ENCODE data around the gene PANK4.
A peak's percentile ranks its signal among the peaks of the same experiment; 100 is the strongest.
"Not testable (repeated sequence)": the region's sequence is repeated elsewhere in the genome, so short reads cannot be mapped to it uniquely, and the experiment has no call there.

Gene PANK4

DNA sequence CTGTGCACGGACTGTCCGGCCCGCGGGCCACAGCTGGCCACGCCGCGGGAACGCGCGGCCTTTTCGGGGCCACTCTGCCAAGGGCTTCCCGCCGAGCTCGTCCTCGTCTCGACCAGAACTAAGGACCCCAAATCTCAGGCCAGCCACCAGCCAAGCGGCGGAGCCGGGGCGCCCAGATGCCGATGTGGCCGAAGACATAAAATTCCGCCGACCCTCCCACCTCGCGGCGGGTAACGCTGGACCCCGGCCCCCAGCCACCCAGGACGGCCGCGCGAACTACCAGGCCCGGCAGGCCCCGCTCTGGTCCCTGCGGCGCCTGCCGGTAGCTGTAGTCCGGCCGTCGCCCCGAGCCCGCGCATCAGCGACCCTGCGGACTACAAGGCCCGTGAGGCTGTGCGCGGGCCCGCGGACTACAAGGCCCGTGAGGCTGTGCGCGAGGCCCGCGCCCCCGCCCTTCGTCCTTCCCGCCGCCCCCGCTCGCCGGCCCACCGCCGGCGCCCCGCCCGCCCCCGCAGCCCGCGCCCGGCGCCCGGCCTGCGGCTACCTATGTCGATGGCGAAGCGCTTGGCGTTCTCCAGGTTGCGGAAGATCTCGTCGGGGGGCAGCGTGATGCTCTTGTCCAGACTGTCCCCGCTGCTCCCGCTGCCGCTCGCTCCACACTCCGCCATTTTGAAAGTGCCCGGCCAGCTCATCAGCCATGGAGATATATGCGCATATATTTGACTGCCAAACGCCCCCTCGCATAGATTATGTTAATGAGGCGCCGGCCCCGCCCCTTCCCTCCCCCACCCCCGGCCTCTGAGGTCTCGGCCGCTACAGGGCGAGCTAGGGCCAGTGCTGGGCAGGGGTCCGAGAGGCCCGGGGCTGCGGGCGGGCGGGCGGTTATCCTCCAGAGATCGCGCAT lies at the start of gene PANK4:
PANK4 (minus strand) TSS at position 677 of the 904 bp plus-strand sequence; CDS start at position 668, 9 bp downstream.
- peak; percentile 83 to 87 for DNase-seq (ENCODE audit: low read depth in 2 of 2)

DNA sequence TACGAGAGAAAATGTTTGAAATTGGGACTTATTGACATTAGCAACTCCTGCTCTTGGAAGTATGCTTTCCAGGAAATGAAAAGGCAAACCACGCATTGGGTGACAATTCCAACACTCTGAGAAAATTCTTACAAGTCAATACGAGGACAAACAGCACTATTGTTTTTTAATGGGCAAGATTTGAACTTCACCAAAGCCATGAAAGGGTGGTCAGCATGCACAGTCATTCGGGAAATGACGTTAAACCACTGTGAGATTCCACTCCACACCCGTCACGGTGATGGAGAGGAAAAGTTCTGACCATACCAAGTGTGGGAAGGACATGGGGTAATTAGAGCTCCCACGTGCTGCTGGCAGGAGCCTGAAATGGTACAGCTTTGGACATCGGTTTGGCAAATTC lies 48.0 kb upstream of the PANK4 start:
- no peak for DNase-seq (ENCODE audit: low read depth in 2 of 2)

DNA sequence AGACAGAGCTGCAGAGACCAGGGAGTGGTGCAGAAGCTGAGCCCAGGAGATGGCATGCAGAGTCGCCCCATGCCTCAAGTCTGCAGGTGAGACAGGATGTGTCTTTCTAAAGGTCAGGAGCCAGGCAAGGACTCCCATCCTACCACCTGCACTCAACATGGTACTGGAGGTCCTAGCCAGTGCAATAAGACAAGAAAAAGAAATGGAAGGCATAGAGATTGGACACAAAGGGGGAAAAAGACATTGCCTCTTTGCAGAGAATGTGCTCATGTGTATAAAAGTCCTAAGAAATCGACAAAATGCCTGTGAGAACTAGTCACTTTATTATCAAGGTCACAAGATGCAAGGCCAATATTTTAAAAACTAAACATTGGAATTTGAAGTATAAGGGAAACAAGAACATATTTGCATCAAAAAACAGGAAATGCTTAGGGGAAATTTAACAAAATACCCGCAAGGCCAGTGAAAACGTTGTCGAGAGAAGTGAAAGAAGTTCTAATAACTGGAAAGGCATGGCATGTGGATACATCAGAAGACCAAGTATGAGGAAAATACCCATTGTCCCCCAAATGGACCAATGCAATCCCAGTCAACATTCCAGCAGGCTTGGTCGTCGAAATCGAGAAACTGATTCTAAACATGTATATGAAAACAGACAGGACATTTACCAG lies 47.0 kb upstream of the PANK4 start:
- no peak for DNase-seq (ENCODE audit: low read depth in 2 of 2)

DNA sequence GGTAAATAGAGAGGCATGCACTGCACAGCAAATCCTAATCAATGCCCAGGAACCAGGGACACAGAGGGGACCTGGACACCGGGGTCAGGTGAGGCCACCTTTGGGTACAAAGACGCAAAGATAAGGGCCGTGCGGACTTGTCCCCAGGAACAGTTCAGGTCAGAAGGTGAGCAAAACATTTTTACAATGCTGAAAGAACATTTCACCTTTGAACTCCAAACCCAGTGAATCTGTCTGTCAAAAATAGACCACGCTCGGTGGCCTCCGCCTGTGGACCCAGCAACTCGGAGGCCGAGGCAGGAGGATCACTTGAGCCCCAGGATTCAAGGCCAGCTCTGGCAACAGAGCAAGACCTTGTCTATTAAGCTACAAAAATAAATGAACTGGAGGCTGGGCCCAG lies 45.0 kb upstream of the PANK4 start:
- DNase-seq (ENCODE audit: low read depth in 2 of 2) = no peak

DNA sequence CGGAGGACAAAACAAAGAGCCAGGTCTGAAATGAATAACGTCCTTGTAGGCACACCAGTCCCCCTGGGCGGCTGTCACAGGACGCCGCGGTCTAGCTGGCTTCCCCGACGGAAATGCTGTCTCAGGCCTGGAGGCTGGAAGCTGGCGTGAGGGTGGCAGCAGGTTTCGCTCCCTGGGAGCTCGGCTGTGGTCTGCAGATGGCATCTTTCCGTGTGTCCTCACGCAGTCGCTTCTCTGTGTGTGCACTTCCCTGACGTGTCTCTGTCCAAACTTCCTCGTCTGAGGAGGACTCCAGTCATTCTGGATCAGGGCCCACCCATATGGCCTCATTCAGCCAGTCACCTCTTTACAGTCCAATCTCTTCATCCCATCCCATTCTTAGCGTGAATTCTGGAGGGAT lies 43.9 kb upstream of the PANK4 start:
- no peak for DNase-seq (ENCODE audit: low read depth in 2 of 2)

DNA sequence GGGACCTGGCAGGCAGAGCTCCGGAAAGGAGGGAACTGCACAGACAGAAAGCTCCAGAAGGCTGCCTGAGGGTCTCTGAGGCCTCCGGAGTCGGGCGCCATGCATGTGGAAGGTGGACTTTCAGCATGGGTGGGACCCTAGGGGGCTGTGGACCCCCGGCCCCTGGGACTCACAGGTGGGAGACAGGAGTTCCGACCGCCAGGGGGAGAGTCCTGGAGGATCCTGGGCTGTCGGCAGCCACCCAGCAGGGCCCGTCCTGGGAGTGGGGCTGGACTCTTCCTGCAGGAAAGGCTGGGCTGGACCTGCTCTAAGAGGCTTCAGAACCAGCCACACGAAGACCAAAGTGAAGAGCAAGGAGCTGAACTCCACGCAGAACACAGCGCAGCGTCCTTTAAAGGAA lies 43.3 kb upstream of the PANK4 start:
- not testable (repeated sequence) for DNase-seq (ENCODE audit: low read depth in 2 of 2)

DNA sequence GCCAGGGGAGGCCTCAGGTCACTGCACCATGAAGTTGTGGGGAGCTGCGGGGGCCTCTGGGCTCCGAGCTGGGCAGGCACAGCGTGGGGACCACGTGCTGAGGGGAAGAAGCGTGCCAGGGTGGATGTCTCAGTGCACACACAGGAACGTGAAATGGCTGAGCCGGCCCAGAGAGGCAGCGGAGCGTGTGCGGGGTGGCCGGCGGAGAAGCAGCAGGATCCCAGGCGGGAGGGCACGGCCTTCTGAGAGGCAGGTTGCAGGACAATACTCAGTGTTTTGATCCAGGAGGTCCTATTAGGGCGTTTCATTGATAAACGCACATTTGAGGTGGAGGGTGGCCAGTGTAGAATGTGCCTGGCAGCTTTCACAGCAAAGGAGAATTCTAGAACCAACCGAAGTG lies 42.7 kb upstream of the PANK4 start:
- no peak for DNase-seq (ENCODE audit: low read depth in 2 of 2)

DNA sequence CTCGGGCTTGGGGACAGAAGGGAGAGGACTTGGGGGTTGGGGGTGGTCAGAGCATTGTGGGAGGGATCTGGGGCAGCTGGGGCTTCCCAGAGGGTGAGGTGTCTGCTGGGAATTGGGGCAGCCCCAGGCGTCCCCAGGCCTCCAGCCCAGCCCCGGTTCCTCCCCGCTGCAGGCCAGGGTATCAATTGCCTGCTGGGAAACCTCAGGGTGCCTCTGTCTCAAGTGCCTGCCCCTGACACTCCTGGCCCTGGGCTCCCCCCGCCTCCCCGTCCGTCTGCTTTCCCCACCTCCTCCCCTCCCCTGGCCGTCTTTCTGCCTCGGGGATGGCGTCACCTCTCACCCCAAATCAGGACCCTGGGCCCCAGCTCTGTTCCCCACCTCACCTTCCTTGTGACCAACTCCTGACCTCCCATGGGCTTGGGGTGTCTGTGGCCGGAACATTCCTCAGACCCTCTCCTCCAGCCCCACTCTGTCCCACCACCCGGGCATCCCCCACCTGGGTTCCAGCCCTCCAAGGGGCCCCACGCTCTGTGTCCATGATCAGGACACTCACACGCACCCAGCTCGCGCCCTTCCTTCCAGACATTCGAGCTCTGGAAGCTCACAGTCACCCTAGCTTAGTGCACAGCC lies 41.9 kb upstream of the PANK4 start:
- DNase-seq (ENCODE audit: low read depth in 2 of 2) = not testable (repeated sequence)

DNA sequence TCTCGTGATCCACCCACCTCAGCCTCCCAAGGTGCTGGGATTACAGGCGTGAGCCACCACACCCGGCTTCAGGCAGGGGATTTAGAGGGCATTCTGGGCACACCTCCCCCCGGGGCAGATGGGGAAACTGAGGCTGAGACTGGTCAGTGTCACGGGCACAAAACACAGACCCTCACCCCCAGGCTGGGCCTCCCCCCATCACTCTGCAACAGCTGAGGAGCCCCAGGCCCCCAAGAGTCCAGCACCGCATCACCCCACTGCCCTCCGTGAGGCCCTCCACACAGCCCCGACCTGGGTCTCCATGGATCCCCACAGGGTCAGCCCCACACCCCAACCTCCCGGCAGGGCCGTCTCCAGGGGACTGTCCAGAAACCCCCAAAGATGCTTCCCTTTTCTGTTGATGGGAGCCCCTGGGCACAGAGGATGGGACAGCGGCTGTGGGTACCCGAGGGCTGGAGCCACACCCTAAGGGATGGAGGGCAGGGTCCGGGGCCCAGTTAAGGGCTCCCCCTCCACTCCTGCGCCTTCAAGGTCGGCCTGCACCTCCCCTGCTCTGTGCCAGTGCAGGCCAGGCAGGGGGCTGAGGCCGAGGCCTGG lies 40.8 kb upstream of the PANK4 start:
- no peak for DNase-seq (ENCODE audit: low read depth in 2 of 2)

DNA sequence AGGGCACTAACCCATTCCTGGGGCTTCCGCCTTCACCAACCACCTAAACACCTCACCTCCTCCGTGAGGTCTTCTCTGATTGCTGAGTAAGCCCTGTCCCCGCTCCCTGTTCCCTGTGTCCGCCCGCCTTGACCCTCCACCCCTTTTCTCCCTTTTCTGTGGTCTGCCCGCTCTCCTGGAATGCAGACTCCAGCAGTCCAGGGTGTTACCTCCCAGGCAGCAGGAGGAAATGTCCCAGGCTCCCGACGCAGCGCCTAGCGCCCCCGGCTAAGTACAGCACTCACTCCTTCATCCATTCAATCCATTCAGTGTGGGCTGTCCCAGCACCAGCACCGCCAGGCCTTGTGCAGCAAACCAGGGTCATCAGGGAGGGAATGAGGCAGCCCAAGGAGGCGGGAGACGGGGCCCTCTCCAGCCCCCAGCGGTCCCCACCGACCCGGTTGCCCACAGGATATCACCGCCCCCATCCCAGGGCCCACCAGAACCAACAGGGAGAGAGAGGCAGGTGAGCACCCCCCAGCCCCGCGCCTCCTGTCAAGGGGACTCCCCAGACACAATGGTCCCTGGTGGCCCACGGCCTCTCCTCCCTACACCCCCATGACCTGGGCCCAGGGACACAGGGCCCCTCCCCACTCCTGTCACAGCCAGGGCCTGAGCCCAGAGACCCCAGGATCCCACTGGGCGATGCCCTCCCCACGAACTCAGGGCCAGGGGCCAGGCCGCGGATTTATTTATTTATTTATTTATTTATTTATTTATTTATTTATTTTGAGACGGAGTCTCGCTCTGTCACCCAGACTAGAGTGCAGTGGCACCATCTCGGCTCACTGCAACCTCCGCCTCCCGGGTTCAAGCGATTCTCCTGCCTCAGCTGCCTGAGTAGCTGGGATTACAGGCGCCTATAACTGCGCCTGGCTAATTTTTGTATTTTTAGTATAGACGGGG lies 40.0 kb upstream of the PANK4 start:
- DNase-seq (ENCODE audit: low read depth in 2 of 2) = no peak

DNA sequence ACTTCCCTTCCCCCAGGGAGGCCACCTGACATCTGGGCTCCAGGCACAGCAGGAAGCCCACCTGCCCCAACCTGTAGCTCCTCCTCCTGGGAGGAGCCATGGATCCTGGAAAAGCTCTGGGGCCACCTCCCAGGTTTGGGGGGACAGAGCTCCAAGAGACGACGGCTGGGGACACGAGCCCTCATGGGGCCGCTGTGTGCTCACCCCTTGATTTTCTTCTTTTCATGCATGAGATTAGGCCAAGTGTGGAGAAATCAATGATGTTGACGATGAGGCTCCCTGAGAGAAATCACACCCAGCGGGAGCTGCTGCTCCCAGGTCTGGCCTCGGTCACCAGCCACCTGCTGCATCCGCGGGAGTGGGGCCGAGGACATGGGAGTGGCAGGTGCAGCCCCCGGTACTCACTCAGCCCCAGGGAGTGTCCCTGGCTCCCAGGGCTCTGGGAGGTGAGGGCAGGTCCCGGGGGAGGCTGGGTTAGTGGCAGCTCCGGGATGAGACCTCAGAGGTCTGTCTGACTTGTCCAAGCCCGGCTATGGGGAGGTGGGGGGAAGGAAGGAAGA lies 38.5 kb upstream of the PANK4 start:
- DNase-seq (ENCODE audit: low read depth in 2 of 2) = no peak

DNA sequence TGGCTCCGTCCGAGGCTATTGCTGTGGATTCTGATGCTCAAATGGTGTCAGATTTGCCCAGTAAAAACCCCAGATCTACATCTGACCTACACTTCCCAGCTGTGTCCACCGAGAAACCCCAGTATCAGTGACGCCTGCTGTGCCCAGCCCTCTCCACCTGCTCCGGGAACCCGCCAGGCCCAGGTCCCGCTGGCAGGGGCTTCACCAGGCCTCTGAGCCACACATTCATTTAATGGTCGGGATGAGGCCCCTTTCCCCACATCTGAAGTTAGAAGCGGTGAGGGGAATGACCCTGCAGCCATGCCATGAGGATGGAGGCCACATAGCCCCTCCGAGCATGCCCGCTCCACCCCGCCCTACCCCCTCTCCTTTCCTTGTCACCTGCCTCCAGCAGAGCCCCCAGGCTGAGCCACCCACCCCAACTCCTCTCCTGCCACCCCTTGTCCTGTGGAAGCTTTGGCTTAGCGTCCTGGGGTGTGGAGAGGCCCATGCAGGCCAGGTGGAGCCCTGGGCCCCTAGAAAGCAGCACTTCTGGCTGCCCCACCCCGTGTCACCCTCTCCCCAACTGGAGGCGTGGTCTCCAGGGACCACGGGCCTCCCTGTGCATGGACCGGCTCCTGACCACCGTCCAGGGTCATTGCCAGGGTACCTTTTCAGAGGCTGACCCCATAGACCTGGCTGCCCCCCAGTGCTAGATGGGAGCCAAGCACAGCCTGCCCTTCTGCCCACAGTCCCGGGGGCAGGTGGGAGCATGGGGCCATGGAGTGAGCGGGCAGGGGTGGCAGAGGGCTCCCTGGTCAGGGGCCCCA lies 37.8 kb upstream of the PANK4 start:
- no peak for DNase-seq (ENCODE audit: low read depth in 2 of 2)

DNA sequence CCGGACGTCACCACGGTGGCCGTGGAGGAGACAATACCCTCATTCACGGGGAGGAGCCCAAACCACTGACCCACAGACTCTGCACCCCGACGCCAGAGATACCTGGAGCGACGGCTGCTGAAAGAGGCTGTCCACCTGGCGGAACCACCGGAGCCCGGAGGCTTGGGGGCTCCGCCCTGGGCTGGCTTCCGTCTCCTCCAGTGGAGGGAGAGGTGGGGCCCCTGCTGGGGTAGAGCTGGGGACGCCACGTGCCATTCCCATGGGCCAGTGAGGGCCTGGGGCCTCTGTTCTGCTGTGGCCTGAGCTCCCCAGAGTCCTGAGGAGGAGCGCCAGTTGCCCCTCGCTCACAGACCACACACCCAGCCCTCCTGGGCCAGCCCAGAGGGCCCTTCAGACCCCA lies 36.8 kb upstream of the PANK4 start:
- no peak for DNase-seq (ENCODE audit: low read depth in 2 of 2)

DNA sequence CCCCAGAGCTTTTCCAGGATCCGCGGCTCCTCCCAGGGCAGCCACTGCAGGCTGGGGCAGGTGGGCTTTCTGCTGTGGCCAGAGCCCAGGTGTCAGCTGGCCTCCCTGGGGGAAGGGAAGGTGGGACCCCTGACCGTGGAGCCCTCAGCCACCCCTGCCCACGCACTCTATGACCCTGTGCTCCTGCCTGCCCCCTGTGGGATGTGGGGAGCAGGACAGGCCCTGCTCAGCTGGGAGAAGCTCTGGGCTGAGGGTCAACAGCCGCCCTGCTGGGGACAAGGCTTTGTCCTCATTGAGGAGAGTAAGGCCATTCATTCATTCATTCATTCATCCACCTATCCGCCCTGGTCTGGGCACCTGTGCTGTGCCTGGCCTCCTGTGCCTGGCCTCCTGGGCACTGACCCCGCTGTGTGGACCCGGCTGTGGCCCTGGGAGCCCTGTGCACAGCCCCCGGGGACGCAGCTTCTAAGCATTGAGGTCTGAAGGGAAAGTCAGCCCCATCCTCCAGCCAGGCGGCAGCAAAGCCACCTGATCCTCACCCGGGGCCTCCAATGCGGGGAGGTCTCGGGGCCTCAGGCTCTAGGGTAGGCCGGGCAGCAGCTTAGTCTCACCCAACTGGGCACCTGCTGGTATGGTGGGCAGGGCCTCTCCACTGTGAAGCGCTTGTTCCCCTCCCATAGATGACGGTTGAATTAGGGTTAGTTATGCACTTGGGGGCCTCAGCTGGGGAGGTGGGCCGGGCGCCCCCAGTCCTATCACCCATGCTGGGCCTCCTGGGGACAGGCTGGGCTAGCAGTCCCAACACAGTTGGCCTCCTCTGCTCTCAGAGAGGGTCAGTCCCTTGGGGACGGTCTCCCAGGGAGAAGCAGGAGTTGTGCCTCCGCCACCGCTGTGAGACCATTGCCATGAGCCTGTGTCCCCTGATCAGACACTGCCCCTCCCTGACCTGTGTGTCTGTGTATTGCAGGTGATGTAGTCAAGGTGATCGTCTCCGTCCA lies 35.8 kb upstream of the PANK4 start:
- no peak for DNase-seq (ENCODE audit: low read depth in 2 of 2)

DNA sequence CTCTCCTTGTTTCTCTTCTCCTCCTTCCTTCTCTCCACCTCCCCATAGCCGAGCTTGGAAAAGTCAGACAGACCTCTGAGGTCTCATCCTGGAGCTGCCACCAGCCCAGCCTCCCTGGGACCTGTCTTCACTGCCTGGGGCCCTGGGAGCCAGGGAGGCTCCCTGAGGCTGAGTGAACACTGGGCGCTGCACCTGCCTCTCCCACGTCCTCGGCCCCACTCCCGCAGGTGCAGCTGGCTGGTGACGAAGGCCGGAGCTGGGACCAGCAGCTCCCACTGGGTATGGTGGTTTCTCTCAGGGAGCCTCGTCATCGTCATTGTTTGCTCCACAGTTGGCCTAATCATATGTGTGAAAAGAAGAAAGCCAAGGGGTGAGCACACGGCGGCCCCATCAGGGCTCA lies 35.0 kb upstream of the PANK4 start:
- no peak for DNase-seq (ENCODE audit: low read depth in 2 of 2)

DNA sequence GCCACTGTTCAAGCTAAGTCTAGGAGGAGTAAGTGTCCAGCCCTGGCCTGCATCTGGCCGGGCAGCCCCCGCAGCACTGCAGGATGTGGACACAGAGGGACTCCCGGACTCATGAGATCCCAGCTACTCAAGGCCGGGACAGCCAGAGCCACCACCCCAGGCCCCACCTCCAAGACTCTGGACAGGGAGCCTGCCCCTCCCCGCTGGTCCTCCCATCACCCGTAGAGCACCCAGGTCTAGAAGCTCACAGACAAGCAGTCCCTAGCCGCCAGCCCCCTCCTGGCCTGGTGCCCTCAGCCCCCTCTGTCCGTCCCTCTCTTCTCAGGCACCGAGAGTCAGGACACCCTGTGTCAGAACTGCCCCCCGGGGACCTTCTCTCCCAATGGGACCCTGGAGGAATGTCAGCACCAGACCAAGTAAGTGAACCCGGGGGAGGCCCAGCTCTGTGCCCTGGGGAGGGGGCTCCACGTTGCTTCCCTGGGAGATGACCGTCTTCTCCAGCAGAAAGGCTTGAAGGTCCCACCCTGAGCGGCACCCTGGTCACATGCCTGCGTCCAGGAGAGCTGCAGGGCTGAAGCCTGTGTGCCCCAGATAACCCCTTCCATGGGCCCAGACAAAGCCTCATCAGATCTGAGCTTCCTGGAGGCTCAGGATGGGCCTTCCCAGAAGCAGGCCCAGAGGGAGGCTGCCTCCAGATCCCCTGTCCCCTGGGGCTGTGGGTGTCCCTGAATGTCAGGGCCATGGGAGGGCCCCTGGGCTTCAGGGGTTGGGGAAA lies 34.1 kb upstream of the PANK4 start:
- no peak for DNase-seq (ENCODE audit: low read depth in 2 of 2)

DNA sequence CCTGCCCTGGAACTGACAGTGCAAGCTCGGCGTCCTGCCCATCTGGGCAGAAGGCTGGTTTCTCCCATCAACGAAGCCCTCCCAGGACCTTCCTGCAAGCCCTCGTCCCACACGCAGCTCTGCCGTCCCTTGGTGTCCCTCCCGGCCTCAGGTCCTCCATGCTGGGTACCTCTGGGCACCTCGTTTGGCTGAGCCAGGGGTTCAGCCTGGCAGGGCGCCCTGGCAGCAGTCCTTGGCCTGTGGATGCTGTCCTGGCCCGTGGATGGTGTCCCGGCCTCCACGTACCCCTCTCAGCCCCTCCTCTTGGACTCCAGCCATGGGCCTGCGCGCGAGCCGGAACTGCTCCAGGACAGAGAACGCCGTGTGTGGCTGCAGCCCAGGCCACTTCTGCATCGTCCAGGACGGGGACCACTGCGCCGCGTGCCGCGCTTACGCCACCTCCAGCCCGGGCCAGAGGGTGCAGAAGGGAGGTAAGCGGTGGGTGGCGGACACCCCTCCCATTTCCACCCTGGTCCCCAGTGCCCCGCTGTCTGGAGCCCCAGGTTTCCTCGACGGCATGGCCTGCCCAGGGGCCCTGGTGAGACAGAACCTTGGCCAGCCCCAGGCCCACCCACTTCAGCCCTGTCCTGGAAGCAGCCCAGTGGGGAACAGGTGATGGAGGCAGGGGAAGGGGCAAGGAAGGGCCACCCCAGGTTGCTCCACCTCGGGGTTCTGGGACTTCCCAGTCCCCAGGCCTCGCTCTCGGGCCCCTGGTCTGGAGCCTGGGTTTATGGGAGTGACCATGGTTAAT lies 33.3 kb upstream of the PANK4 start:
- no peak for DNase-seq (ENCODE audit: low read depth in 2 of 2)
